ENCODE results near the gene NRXN3.

The NRXN3 gene

DNA sequence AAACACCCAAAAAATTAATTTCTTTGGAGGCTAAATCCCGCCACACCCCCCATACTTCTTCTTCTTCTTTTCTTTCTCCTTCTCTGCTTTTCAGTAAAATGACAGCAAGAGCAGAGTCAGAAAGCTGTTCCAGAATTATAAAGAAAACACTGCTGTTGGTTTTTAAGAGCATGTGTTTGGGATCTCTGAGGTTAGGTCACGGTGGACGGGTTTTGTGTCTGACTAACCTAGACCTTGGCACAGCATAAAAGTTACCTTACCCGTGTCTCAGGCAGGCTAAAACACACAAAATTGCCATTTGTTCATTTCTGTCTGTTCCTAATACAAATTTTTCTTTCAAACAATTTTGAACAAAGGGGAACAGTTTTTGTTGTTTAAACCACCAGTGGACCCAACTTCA, 540.8 kb downstream of the NRXN3 start:
- ChIA-PET POLR2A (no interaction called here), CTCF (interaction anchor here (1.2 kb wide), 1 partner anchor 17 kb away, joined by 3 read pairs; no protein-coding TSS in a partner anchor)
- no peak for TF ChIP-seq CTCF (IDR thresholded peaks at IDR 0.05; ENCODE audit: control extremely low read depth, extremely low read depth, low read depth, missing control alignments)
- no peak for DNase-seq (ENCODE audit: extremely low spot score)

- CTCF ChIA-PET = no interaction called here
Measured at GRCh38 chr14:78713716-78714115, 543.5 kb downstream of the NRXN3 start.

GRCh38 chr14:78714711-78715110, 544.5 kb downstream of the NRXN3 start:
- no peak for DNase-seq (ENCODE audit: extremely low spot score)
- ChIA-PET CTCF (no interaction called here), POLR2A (no interaction called here)
- TF ChIP-seq CTCF (IDR thresholded peaks at IDR 0.05; ENCODE audit: control extremely low read depth, extremely low read depth, low read depth, missing control alignments) = no peak

More at GRCh38 chr14:78713716-78714115, 543.5 kb downstream of the NRXN3 start:
- no peak for TF ChIP-seq CTCF (IDR thresholded peaks at IDR 0.05; ENCODE audit: control extremely low read depth, extremely low read depth, low read depth, missing control alignments)
- no peak for DNase-seq (ENCODE audit: extremely low spot score)
- POLR2A ChIA-PET = no interaction called here

GRCh38 chr14:78721756-78722480, 551.7 kb downstream of the NRXN3 start:
- no peak for TF ChIP-seq CTCF (IDR thresholded peaks at IDR 0.05; ENCODE audit: control extremely low read depth, extremely low read depth, low read depth, missing control alignments)
- CTCF ChIA-PET = interaction anchor here (1.1 kb wide), 2 partner anchors 13 to 60 kb away, joined by 3 read pairs; no protein-coding TSS in a partner anchor
- POLR2A ChIA-PET = no interaction called here
- DNase-seq (ENCODE audit: extremely low spot score) = no peak

DNA sequence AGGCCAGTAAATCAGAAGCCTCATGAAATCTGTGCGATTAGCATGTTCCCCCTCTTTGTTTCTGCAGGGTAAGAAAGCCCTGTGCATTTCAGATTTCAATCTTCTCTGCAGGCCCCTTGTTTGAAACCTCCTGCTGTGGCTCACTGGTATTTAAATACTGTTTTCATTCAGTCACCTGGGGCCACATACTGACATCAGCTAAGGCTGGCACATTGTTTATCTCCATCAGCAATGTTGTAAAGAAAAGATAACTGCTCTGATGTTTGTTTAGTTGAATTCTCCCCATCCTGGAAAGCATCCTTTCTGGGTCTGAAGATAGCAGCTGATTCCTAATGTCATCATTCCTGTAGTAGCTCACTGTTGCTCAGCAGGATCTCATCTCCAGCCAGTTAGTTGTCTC, 554.9 kb downstream of the NRXN3 start:
- ChIA-PET CTCF (no interaction called here), POLR2A (no interaction called here)
- no peak for TF ChIP-seq CTCF (IDR thresholded peaks at IDR 0.05; ENCODE audit: control extremely low read depth, extremely low read depth, low read depth, missing control alignments)
- DNase-seq (ENCODE audit: extremely low spot score) = no peak

DNA sequence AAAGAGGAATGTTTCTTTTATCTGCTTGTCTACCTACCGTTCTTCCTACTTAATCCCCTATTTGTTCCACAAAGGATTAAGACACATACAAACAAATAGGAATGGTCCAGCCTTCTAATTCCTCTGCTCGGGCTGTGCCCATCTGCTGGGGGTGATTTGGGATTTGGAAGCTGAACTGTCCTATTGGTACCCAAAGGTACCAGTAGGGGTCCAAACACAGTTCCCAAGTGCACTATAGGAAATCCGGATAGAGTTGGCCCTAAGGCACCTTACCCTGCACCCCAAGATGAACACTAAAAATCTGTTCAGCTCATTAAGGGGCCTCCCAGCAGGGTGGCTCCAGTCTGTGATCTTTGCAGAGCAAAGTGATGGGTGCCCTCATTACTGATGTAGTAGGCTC, 566.9 kb downstream of the NRXN3 start:
- TF ChIP-seq CTCF (IDR thresholded peaks at IDR 0.05; ENCODE audit: control extremely low read depth, extremely low read depth, low read depth, missing control alignments) = no peak
- CTCF ChIA-PET = interaction anchor here (0.9 to 1.5 kb wide), 3 partner anchors 9 to 86 kb away, joined by 3 to 4 read pairs (median 3); no protein-coding TSS in a partner anchor
- no peak for DNase-seq (ENCODE audit: extremely low spot score)
- POLR2A ChIA-PET = no interaction called here
